Kasumi-1 (cell line): ENCODE results near the gene HSF4.
A peak's percentile ranks its signal among the peaks of the same experiment; 100 is the strongest.

Experiments
- DNase-seq, 2 experiments: peaks; one replicate each; lab custom pipeline; 2025; lab: John Stamatoyannopoulos, UW

The HSF4 gene

GRCh38 chr16:67150047-67150832, 14.3 kb upstream of the HSF4 start:
- DNase-seq, result no peak

GRCh38 chr16:67150833-67151396, 13.6 kb upstream of the HSF4 start, which contains the start of gene B3GNT9:
TSS of gene B3GNT9 (minus strand) at chr16:67150998. CDS start at chr16:67150485, 513 bp downstream.
- no peak for DNase-seq

DNA sequence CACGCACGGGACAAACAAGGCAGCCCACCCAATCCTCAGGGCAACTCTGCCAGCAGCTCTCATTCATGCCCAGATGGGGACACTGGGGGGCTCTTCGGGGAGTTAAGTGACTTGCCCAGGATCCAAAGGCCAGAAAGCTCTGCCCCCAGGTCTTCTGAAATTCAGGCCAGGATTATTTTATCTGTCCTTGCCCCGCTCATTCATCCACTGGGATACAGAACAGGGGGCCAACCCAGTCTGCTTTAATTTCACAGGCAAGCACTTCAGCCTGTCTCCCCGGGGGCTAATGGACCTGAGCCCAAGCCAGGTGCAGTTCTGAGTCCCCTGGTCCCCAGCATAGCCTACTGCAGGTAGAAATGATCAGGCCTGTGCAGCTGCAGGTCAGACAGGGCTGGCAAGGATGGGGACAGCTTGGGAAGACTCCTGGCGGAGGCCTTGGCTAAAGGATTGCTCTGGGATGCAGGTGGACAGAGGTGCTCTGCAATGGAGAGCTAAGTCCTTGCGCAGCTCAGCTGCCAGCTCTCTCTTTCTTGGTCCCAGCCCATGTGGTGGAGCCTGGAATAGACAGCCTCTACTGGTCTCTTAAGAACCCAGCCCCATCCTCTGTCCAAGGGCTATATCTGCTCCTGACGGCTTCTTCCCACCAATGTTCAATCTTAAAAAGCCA, 13.0 kb upstream of the HSF4 start:
- DNase-seq, result no peak

DNA sequence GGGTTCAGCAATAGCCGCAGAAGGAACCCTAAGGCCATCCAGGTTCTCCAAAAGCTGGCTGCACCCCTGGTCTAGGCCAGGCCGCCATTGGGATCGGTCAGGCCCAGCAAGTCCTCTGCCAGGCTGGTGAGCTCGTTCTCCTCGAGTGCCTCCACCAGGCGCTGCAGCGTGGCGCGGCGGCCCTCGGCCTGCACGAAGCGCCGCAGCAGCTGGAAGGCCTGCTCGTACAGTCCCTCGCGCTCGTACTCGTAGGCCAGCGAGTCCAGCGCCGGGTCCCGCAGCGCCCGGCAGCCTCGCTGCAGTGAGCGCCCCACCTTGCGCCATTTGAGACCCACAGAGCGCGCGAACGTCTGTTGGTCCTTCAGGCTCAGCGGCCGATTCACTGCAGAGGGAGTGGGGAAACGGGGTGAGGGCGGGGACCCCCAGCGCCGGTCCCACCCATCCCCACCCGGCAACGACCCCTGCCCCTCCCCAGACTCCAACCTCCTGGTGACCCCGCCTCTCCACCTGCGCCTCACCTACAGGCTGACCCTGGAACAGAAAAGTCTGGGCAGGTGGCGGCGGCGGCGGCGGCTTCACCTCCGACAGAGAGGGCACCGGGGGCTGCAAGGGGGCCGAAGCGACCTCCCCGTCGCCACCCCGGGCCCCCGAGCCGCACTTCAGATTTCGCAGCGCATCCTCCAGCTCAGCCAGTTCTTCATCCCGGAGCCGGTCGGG, 9.8 kb upstream of the HSF4 start:
- DNase-seq, result no peak

DNA sequence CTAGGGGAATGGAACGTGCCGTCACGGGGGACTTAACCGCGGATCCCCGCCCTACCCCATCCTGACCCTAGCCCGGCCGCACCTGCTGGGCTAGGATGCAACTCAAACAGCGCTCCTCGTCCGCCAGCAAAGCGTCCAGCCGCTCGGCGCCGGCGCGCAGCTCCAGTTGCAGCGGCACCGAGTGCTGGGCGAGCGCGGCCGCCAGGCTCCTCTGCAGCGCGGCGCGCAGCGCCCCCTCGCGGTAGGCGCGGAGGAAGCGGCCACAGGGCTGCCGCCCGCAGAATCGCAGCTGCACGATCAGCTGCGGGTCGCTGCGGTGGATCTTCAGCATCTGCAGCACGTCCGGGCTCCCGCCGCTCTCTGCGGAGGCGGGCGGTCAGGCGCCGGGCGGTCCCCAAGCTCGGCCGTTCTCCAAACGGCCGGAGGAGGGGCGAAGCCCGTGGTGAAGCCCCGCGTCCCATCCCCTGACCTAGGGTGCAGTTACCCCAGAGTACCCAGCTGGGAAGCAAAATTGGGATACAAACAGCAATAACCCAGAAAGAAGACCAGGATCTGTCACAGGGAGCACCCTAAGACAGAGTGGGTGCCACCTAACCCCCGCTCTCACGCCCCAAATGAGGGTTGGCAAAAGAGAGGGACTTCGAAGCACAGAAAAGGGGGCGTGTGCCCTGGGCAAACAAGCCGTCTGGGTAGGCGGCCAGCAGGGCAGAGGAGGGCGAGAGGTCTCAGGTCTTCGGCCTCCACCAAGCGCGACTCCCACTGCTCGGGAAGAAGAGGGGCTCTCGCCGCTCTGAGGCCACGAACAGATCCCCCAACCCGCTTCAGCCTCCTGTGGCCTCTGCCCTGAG, 9.0 kb upstream of the HSF4 start:
- DNase-seq, result peak; percentile 35 to 52

DNA sequence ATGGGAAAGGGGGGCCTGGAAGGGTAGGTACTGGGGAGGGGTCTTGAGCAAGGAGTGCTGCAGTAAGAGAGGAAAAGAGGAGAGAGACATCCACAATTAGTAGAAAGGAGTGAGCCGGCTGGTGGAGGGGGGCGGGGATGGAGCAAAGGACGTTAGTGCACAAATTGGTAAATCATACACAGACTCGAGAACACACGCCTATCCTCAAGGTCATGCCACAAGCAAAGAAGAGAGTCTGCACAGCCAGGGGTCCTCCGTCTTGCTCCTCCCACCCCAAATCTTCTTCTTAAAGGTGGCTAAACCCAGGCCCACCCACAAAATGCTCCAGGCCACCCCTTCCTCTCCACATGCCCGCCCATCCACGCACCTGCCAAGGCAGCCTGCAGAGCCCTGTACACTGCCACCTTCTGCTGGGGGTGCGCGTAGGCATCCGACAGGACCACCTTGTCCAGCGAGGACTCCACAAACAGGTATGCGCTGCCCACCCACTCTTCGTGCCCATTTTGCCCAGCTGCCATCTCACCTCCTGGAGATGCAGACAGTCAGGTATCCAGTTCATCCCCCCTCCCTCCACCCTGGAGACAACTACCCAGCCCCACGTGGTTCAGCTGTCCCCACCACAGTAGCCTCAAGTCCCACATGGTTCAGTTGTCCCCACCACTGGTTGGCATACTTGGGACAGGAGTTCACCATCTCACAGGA, 8.3 kb upstream of the HSF4 start:
- no peak for DNase-seq

DNA sequence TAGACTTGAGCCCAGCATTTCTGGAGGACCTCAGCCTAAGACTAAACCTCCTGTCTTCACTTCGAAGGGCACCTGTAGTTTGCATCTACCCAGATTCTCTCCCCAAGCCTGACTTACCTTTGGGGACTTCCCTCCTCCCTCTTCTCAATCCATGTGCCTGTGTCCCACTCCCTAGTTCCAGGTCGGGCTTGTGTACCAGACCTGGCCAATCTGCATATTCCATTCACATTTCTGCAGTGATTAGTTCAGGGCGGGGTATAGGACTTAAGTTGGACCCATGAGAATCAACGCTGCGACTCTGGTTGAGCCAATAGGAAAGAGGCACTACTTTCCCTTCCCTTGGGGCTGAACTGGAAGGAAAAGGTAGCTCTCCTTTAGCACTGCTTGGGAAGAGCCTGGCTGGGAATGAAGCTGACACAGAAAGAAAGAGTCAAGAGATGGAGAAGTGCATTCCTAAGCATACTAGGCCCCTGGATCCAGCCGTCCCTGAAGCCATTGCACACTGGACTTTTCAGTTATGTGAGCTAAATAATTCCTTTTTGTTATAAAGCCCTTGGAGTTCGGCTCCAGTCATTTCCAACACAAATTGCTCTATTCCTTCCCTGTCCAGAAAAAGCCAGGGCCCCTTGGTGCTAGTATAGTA, 7.3 kb upstream of the HSF4 start:
- no peak for DNase-seq

DNA sequence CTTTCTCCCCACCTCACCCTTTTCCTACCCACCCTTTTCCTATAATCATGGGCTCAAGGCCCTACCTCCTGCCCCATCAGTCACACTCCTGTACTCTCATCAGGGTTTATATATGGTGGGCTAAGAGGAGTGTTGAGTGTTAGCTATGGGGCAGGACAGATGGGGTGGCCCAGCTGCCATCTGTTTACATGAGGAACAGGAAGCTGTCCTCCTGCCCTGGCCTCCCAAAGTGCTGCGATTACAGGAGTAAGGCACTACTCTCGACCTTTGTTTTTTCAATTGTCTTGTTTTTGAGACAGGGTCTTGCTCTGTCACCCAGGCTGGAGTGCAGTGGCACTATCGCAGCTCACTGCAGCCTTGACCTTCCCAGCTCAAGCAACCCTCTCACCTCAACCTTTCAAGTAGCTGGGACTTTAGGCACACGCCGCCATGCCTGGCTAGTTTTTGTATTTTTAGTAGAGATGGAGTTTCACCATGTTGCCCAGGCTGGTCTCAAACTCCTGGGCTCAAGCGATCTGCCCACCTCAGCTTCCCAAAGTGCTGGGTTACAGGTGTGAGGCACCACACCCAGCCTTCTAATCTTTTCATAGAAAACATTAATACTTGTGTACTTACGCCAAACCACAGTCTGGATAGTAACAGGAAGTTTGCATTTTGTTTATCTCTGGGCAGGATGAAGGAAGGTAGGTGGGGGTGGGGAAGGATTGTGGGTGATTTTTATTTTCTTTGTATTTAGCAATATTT, 6.5 kb upstream of the HSF4 start:
- DNase-seq, result no peak

- DNase-seq, result no peak
These were observed 5.6 kb upstream of the HSF4 start for GRCh38 chr16:67158637-67159600.

GRCh38 chr16:67161595-67162058, 2.9 kb upstream of the HSF4 start:
- DNase-seq, result no peak

- DNase-seq, result no peak
These were observed 1.9 kb upstream of the HSF4 start for GRCh38 chr16:67162506-67163163.

DNA sequence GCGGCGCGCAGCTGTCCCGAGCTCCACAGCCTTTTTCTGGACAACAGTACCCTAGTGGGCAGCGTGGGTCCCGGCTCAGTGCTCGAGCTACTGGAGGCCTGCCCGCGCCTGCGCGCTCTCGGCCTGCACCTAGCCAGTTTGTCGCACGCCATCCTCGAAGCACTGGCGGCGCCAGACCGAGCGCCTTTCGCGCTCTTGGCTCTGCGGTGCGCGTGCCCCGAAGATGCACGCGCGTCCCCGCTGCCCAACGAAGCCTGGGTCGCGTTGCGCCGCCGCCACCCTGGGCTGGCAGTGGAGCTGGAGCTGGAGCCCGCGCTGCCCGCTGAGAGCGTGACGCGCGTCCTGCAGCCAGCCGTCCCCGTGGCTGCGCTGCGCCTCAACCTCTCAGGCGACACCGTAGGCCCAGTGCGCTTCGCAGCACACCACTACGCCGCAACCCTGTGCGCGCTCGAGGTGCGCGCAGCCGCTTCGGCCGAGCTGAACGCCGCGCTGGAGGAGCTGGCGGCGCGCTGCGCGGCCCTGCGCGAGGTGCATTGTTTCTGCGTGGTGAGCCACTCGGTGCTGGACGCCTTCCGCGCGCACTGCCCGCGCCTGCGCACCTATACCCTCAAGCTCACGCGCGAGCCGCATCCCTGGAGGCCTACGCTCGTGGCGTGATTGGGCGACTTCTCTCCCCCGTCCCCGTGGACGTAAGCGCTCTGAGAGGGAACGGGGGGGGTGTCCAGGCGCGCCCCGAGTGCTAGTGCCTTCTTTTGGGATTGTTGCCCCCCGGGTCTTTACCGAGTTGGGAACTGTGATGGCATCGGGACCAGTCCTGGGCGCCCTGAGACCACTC, 1.2 kb upstream of the HSF4 start:
- DNase-seq, result no peak

DNA sequence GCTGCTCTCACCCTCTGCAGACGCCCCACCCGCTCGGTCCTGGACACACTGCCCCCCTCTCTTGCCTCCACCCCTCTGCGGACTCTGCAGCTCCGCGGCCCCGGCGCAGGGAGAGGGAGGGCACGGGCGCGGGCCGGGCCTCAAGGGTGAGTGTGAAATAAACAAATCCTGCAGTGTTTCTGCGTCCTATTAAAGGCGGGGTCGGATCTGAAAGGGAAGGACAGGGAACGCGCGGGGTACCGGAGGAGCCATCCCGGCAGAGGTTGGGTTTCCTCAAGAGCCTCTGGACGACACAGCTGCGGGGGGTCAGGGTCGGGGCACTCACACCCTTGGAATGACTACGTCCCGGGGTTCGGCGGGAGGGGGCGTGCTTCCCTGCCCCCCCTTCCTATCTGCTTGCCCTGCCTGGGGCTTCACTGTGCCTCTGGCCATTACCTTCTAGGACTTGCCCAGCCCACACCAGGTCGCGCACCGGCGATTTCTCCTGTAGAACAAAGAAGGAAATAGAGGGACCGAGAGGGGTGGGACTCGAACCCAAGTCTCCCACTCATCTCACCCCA, 466 bp upstream of the HSF4 start:
- DNase-seq, result no peak

DNA sequence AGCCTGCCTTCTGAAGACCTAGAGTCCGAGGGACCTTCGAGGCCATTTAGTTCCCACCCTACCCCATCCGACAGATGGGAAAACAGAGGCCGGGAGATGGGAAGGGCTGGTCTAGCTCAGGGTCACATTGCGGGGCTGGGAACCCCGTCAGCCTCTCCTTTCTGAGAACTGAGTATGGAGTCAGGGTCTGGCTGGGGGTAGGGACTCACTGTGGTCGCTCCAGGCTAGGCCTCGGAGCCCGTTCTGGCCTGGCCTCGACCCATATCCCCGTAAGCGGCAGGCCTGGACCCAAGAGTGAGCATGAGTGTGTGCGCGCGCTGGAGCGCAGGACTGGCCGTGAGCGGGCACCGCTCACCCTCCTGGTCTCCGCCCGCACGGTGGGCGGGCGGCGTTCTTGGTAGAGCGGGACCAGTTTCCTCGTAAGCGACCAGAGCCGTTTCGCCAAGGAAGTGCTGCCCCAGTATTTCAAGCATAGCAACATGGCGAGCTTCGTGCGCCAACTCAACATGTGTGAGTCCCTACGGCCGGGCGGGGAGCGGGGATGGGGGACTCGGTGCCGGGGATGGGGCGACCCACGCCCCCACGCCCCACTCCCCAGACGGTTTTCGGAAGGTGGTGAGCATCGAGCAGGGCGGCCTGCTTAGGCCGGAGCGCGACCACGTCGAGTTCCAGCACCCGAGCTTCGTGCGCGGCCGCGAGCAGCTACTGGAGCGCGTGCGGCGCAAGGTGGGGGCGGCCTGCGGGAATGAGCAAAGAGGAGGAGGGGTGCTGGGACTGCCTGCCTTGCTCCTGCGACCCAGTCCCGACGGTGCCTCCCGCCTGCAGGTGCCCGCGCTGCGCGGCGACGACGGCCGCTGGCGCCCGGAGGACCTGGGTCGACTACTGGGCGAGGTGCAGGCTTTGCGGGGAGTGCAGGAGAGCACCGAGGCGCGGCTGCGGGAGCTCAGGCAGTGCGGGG, 855 bp downstream of the HSF4 start:
- DNase-seq, result no peak

GRCh38 chr16:67166110-67166547, 1.6 kb downstream of the HSF4 start:
- no peak for DNase-seq
